Measurements from ENCODE around the gene B4GALT4.

GRCh38 chr3:119238363-119238762 is 2.3 kb downstream of the B4GALT4 start:
- TF ChIP-seq CTCF (IDR thresholded peaks at IDR 0.05), result no peak
- no peak for TF ChIP-seq POLR2A (IDR thresholded peaks at IDR 0.05)
- TF ChIP-seq EP300 (IDR thresholded peaks at IDR 0.05), result no peak

Data from tibial nerve (tissue), 4 donors.